NOMO-1 (cell line): Measurements from ENCODE around the gene EYS.

Source experiments
- DNase-seq, 2 experiments: peaks; one replicate each; lab custom pipeline; 2025; ENCODE audit not compliant: unreplicated experiment in 2 of 2; lab: John Stamatoyannopoulos, UW

EYS gene

DNA sequence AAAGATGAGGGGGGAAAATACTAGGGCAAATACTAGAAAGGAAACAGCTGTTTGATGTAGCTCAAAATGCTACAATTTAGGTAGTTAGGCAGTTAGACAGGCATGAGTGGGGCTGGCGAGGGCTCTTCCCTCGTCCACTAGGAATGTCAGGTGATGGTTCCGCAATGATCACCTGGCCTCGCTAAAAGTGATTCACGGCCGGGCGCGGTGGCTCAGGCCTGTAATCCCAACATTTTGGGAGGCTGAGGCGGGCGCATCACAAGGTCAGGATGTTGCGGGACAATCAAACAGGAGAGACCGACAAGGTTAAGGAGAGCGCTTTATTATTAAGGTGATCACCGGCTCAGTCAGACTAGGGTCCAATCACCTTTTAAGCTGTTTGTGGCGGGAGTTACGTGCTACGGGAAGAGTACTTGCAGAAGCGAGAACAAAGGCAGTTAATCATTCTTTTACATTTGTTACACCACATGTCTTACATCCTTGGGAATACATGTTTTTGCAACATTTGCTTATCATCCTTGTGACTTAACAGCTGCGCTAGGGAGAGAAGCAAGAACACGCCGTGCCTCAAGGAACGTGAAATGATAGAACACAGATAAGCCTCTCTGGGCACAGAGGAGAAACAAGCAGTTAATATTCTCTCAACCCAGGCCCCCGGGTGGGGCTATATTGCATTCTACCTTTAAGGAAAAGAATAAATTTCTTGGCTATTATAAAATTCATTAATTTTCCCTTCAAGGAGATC, 1025.4 kb downstream of the EYS start:
- DNase-seq: no peak

DNA sequence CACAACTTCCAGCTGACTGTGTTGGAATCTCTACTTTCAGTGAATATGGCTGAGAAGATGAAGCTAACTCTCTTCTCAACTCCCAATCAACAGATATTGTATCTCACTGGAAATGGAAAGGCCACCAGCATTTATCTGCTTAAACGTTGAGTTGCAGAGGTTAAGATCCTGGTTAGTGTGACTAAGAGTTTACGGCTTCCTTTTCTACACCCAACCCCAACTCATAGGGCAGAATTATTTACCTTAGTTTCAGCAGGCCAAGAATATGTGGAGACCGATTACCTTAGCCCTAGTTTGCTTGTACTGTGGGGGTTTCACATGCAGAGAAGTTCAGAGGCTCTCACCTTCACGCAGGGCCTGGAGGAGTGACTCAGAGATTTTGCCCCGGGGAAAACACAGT, 1026.6 kb downstream of the EYS start:
- DNase-seq: no peak

- no peak for DNase-seq
These were observed 1027.6 kb downstream of the EYS start for GRCh38 chr6:64679416-64679815.

DNA sequence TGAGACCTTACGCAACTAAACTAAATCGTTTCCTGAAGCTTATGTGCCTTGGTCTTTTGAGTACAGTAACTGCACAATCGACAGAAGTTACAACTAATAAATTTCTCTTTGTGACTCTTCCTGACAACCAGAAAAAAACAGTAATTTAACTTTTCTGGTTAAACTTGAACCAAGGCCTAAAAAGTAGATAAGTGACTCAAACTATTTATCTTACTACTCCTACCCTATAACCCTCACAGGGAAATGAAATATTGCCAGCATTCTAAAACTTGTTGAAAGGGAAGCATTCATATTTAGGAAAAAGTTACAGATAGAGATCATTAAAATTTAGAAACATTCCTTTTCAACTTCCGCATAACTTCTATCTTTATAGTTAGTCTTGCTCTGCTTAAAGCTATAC, 1034.4 kb downstream of the EYS start:
- DNase-seq: peak; percentile 37 to 74

DNA sequence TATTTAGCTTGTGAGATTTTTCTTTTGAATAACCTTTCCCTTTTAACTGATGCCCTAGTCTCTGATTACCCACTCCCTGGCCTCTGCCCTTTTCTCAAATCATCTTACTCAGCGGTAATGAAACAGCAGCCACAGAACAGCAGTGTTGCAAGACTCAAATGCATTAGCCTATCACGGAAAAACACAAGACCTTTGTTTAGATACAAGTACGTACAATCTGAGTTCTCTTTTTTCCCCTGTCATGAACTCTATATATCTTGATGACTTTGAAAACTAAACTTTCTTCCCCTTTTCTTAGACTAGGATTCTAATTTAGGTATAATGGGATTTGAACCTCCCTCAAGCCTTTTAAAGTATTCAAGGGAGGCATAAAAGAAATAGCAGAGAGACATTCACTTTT, 1034.9 kb downstream of the EYS start:
- peak; percentile 81 to 98 for DNase-seq

GRCh38 chr6:64665137-64665536, 1041.9 kb downstream of the EYS start:
- no peak for DNase-seq

- no peak for DNase-seq
These were observed 1042.5 kb downstream of the EYS start for GRCh38 chr6:64664480-64664879.

DNA sequence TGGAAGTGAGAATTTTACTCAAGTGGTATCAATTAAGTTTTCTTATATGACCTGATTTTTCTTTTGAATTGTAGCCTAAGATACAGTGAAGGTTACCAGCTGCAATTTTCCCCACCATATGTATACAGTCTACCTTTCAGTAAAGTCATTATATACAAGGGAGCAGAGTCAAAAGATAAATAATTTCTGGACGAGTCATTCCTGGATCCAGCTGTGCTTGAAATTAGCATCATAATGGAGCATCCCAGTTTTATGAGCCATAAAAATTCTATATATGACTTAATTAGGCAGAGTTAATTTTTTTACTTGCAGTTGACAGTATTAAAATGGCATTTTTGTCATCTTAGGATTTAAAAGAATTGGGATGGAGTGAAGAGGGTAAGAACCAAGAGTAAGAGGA, 1063.0 kb downstream of the EYS start:
- no peak for DNase-seq

DNA sequence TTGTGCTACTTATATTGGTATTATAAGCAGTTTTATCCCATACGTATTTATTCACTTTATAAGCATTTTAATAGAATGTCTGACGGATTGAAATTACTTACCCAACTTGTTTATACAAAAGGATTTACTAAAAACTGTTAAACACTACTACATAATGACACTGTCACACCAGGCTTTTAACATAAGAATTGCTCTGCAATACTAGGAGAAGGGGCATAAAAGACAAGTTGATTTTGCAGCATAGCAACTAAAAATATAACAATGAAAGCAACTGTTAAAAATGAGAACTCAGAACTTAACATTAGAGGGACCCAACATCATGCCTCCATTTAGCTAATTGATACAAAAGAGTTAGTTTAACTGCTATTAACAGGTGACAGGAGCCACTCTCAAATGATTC, 1076.1 kb downstream of the EYS start:
- no peak for DNase-seq

DNA sequence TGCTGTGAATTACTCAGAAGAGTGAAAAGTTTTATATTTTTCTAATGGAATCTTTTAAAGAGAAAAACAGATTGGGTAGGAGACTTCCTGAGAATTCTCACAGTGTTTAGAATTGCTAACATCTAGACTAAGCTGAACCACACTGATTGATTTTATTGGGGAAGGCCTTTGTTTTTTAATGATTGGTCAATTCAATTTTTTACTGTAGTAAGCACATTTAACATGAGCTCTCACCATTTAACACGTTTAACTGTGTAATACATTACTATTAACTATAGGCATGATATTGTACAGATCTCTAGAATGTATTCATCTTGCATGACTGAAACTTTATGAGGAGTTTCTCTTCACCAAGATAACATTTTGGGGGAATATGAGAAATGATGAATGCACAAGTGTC, 1084.1 kb downstream of the EYS start:
- no peak for DNase-seq

GRCh38 chr6:64602993-64603392, 1104.0 kb downstream of the EYS start:
- DNase-seq: no peak

DNA sequence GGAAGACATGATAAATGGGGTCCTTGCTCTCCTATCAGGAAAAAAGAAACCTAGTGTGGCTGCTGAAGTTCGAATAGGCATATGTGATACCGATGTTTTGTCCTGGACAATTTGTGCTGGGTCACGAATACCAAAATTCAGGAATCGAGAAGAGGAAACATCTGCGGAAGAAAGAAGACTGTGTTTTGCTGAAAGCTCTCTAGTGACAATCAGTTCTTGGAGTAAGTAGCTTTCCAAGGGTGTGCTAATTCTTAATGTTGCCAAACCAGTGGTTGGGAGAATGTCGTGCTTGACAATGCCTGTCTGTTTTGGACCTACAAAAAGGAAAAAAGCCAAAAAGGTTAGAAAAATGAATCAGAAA, 1115.4 kb downstream of the EYS start:
- no peak for DNase-seq

DNA sequence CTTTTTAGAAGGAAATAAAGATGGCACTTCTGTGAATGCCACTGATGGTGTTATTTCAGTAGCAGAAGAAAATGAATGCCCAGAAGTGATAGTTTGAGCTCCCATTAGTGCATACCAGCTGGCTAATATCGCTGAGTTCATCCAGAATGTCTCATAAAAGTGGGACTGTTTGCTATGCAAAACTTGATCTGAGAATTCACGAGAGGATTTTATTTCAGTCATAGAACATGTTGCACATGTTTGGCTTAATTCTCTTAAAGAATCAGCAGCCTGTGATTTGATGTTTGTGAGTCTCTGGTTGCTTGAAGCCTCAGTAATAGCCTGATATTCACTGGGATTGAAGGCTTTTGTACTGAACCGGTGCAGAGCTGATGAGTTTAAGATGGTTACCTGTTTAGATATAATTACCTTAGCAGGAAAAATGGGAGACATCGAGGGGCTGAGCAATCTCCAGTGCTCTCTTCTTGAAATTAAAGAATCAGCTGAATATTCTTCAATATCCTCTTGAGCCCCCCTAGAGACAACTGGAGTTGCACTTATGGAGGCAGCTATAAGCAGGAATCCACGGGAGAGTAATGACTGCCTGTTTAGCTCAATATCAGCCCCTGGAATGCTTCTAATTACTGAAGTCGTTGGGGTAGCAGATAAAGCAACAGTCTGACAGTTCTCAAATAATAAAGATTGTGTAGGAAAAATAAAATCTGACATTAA, 1115.9 kb downstream of the EYS start:
- no peak for DNase-seq

GRCh38 chr6:64589961-64590360, 1117.1 kb downstream of the EYS start:
- no peak for DNase-seq

- DNase-seq: no peak
These were observed 1126.7 kb downstream of the EYS start for GRCh38 chr6:64580346-64580745.

DNA sequence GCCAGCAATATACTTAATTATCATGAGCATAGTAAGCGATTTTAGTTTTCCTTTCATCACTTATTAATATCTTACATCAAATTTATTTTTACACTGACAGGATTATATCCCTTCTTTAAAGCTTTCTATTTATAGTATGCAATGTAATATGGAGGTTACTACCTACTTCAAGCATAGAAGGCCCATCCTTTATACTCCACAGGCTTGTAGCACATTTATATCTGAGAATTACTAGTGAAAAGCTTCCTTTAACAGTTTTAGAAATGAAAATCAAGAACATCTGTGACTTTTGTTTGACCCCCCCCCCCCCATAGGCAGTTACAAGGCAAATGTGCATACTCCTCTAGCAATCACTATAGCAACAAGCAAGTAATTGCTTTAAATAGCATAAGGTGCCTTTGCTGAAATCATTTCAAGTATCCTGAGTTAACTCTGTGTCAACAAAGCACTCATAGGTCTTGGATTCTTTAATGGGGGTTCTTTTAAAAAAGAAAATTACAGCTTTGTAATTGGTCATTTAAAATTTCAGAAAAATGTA, 1153.7 kb downstream of the EYS start:
- no peak for DNase-seq

DNA sequence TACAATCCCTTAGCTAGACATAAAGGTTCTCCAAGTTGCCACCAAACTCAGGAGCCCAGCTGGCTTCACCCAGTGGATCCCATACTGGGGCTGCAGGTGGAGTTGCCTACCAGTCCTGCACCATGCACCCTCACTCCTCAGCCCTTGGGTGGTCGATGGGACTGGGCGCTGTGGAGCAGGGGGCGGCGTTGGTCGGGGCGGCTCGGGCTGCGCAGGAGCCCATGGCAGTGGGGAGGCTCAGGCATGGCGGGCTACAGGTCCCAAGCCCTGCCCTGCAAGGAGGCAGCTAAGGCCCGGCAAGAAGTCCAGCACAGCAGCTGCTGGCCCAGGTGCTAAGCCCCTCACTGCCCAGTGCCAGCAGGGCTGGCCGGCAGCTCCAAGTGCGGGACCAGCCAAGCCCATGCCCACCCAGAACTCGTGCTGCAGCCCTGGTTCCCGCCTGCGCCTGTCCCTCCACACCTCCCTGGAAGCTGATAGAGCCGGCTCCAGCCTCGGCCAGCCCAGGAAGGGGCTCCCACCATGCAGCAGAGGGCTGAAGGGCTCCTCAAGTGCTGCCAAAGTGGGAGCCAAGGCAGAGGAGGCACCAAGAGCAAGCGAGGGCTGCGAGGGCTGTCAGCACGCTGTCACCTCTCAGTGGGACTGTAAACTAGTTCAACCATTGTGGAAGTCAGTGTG, 1159.3 kb downstream of the EYS start:
- DNase-seq: no peak

- DNase-seq: no peak
These were observed 1167.1 kb downstream of the EYS start for GRCh38 chr6:64539917-64540316.

DNA sequence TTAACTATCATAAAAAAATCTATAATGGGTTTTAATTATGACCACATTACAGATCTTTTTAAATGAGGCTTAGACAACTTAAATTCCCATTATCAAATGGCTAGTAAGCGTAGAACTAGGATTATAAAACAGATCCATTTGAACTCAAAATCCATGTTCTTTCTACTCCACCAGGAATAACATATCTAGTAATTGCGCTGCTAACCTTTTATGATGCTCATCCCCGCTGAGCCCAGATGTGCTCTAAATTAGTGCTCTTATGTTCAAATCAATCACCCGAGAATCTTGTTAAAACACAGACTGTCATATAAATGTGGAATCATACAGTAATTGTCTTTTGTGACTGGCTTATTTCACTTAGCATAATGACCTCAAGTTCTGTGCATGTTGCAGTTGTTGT, 1168.3 kb downstream of the EYS start:
- DNase-seq: no peak

DNA sequence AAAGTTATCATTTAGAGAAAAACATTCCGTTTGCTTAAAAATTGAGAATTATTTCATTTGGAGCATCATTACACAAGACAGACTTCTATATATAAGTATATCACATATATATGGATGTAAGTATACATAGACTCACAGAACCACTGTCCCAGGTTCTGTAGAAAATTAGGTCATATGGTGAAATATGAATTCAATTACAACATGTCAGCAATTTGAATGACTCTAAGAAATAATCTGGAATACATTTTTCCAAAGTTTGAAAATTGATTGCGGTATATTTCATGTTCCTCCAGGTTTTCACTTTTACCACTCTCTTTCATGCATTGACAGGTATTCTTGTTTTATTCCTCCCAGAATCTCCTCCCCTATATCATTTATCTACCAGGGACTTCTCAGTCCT, 1179.1 kb downstream of the EYS start:
- DNase-seq: no peak

DNA sequence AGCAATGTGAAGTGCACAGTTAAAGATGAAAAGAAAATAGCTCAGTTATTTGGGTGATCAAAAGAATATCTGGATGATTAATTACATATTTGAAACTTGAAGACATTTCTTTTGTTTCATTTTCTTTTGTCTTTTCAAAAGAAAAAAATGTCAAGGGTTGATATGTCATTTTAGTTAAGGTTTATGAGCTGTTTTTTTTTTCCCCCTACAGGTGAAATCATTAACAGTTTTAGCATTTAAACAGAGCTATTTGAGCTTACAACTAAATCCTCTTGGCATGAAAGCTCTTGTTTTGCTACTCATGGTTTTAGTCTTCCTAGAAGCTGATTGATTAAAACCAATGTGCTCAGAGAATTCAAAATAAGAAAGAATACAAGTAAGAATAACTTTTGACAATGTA, 1184.2 kb downstream of the EYS start:
- no peak for DNase-seq

- peak in 1 of 2 experiments; percentile 59 for DNase-seq
These were observed 1187.0 kb downstream of the EYS start for GRCh38 chr6:64520050-64520449.
